Amniotic stem cell (primary cell): ENCODE data around the gene MTRF1L.
"Not testable (repeated sequence)": the region's sequence is repeated elsewhere in the genome, so short reads cannot be mapped to it uniquely, and the experiment has no call there.

Source experiments
- DNase-seq: peaks from one replicate; lab custom pipeline; 2025; lab: John Stamatoyannopoulos, UW

MTRF1L gene

DNA sequence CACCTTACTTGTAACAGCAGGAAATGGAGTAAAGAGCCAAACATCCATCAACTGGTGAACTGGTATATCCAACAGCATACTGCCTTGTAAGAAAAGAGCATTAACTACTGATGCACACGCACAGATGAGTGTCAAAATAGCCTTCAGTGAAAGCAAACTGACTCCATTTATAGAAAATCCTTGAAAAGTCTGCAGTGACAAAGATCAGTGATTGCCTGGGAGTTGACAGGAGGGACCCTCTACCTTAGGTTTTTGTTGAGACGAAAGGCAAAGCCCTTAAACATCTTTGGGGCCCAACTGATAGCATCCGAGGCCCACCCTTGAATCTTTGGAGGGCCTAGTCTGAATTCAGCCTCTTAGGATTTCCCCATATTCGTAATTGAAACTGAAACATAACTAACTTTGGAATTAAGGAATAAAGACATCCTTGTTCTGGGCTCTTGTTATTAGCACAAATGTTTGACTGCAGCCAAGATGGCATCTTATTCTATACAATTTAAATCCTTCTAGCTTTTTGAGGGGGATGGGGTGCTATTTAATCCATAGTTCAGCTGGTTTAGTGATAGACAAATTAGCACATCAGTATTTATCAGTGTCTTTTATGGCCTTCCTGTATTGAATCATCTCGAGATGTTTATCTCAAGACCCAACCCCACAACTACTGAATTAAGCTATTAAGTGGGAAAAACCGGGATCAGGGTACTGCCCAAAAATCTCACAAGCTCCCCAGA, 32.7 kb downstream of the MTRF1L start:
- no peak for DNase-seq

DNA sequence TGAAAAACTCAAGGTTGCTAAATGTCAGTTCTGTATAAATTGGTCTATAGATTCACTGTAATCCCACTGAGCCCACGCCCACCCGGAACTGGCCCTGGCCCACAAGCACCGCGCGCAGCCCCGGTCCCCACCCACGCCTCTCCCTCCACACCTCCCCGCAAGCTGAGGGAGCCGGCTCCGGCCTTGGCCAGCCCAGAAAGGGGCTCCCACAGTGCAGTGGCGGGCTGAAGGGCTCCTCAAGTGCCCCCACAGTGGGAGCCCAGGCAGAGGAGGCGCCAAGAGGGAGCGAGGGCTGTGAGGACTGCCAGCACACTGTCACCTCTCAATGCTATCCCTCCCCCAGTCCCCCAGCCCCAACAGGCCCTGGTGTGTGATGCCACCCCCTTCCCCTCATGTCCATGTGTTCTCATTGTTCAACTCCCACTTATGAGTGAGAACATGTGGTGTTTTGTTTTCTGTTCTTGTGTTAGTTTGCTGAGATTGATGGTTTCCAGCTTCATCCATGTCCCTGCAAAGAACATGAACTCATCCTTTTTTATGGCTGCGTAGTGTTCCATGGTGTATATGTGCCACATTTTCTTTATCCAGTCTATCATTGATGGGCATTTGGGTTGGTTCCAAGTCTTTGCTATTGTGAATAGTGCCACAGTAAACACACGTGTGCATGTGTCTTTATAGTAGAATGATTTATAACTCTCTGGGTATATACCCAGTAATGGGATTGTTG, 36.2 kb downstream of the MTRF1L start:
- DNase-seq: not testable (repeated sequence)

DNA sequence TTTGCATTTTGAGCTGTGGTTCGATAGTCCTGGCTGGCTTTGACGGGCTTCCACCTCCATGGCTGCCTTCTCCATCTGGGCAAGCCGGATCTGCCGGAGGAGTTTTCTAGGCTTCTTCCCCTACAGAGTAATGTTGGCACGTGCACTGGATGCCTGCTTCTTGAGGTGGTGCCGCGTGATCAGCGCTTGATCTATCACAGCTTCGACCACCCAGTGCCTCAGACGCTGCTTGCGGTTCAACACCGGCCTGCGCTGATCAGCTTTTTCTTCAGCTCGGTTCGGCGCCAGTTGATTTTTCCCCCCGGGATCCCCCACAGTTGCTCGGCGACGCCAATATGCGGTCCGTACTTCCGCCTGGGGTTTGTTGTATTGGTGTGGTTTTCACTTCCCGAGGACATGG, 43.2 kb downstream of the MTRF1L start:
- DNase-seq: no peak

DNA sequence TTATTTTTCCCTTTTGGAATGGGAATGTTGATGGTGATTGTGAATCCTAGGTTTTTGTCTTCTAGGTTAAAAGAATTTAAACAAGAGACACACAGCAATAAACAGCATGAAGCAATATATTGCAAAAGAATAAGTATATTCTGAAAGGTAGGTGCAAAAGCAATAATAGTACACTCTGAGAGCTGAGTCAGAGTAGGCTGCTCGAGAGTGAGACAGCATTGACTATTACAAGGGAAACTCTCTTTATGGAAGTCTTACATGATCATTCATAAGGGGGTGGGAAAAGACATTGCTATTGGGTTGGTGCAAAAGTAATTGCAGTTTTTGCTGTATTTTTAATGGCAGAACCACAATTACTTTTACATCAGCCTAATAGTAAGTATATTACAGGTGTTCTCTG, 44.7 kb downstream of the MTRF1L start:
- DNase-seq: no peak

DNA sequence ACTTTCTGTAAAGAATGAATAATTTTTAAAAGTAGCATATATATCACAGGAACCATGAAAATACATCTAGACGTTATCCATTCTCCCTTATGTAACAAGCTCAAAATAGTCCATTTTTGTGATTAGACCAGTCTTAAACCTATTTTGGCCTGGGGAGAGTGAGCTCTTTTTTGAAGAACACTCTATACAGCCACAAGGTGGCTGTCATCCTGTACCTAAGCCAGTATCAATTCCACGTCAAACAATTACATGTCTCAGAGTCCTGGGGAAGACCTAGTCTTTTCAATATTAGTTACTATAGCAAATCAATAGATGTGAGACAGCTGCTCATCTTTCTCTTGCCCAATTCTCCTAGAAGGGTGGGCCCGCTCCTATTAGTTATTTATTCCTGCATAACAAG, 48.1 kb downstream of the MTRF1L start:
- no peak for DNase-seq

DNA sequence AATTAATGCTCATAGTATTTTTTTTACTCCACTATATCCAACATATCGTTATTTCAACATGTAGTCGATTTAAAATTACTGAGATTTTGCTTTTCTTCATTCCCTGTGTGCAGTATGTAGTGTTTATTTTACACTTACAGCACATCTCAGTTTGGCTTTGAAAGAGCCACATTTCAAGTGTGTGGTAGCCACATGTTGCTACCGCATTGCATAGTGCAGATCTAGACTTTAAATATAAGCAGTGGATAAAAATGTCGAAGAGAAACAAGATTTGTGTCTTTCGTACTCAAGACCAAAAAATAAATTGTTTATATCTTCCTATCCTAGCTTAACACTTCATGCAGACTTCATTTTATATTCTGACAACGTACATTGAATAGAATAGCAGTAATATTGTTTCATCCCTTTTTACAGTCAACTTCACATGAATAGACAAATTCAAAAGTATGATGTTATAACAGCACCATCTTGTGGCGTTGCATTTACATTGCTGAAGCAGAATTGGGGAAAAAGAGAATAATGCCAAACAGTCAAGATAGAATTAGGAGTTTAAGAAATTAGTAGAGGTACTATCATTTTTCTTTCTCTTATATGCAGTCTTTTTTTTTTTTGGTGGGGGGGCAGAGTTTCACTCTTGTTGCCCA, 49.5 kb downstream of the MTRF1L start:
- no peak for DNase-seq

DNA sequence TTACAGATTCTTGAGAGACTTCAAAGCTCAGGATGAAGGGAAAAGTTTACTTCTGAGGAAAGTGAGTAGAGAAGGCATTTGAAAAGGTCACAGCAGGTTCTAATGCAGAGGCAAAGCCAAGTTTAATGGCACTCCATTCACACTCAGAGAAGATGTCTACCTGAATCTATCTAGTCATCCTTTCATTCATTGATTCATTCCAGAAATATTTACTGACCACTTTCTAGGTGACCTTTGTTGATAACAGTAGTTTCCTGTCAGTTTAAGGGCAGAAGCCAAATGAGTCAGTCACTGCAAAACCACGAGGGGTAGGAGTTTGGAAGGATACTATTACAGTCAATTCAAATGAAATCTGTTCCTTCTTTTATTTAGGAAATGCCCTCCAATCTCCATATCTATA, 50.5 kb downstream of the MTRF1L start:
- DNase-seq: no peak

DNA sequence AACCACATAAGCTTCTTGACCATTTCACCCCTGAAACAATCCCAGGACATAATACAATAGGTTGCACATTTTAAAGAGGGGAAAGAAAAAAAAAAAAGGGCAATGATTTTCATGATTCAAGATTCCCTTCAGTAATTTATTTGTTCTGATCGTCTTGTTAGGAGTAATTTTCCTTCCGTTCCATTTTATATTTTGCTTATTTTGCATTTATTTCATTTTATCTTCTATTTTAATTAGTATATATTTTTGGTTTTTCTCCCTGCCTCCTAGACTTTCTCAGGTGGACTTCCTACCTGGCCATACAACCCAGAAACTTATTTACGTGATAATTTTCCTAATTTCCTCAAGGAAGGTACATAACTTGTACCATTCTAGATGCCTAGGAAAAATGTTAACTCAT, 52.3 kb downstream of the MTRF1L start:
- DNase-seq: no peak

DNA sequence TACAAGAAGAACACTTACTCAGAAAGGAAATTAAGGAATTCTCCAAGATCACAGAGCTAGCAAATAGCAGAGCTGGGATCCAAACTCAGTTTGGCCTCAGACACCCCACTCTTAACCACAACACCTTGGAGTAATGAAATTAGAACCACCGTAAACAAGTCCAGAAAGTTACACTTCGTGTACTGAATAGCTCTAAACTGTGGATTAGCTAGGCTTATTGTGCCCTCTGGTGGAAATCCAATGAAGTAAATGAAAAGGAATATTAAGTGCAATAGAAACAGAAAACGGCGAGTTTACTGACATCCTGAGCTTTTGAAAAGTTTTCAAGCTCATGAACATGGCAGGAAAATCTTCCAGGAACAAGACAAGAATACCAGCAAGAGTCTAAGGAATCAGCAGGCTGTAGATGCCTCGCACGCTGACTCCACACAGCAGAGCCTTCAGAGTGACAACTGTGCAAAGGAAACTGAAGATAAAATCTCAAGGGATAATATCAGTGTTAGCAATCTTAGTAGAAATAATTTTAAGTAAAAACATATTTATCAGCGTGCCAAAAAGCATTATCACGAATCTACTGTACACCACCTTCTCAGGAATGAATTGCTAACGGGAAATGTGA, 54.2 kb downstream of the MTRF1L start:
- no peak for DNase-seq

DNA sequence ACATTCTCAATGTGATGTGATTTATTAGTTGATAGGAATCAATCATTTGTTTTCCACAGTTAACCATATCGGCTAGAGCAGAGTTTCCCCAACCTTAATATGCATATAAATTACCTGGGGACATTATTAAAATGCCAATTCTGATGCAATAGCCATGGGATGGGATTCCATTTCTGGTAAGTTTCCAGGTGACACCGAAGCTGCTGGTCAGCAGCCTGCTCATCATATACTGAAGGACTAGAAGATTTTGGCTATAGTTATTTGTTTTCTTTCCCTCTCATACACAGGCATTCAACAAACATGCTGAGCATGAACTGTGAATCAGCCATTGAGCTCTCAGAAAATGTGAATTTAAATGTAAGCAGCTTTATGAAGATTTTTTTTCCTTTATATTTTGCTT, 55.5 kb downstream of the MTRF1L start:
- no peak for DNase-seq

DNA sequence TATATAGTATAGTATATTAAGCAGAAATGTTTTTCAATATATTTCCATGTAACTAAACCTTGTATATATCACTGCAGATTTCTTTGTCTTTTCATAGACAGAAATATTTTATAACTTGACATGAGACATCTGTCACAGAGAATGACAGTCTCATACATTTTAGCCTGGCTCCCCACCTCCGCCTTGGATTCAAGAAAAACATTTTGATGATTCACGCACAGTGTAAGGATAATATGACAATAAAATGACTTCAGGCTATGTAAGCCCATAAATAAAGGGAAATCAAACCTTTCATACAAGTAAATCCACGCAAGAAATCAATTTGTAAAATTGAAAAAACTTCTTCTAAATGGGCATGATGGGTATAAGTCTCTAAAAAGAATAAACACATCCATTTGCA, 56.0 kb downstream of the MTRF1L start:
- no peak for DNase-seq

DNA sequence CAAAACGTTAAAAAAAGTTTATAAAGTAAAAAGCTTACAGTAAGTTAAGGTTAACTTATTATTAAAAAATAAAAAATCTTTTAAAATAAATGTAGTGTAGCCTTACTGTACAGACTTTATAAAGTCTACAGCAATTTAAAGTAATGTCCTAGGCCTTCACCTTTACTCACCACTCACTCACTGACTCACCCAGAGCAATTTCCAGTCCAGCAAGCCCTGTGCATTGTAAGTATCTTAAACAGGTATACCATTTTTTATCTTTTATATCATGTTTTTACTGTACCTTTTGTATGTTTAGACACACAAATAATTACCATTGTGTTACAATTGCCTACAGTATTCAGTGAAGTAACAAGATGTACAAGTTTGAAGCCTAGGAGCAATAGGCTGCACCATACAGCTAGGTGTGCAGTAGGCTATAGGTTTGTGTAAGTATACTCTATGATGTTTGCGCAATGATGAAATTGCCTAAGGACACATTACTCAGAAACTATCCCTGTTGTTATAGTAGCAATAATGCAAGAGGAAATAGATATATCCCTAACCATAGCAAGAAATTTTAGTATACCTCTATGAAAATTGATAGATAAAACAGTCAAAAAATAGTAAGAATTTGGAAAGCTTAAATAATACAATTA, 59.1 kb downstream of the MTRF1L start:
- no peak for DNase-seq

DNA sequence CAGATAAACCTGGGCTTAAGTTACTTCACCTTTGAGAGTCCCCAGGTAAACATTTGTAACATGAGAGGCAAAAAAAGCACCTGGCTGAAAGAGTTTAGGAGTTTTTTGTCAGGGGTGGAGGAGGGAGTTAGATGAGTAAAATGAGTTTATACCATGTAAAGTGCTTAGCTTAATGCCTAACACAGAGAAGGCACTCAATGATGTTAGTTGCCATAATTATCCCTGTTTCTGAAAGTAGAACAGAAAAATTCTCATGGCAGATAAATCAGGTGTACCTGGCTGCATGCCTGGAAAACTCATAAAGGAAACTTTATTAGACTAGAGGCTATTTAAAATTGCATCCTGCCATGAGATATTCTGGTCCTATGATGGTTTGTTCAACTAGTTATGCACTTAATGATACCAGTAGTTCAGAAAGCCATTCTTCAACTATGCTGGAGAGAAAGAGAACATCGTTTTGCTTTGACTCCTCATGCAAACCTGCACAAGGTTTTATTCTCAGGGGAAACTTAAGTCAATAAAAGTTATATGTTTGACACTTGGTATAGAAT, 60.1 kb downstream of the MTRF1L start:
- DNase-seq: no peak

DNA sequence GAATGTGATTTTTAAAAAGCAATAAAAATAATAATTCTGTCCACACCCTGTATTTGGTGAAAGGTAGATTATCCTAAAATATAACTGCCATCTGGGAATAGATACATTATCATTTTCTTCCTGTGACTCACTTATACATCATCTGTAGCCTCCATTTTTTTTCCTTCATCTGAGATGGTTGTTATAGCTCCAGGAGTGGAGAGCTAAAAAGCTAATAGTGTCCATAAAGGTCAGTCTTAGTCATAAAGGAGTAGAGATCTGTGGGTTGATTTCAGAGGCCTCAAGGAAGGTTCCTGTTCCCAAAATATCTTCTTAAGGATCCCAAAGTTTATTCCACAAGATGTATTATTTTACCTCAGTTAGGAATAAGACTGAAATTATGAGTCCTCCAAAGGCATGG, 60.8 kb downstream of the MTRF1L start:
- DNase-seq: no peak
